Esophagus (tissue), 2 donors: ENCODE results near the gene OASL. TPM values are rescaled to one million over a fixed set of nuclear protein-coding genes. Genes with fewer than 3 reads are reported as not detected.

Experiments
- H3K27ac ChIP-seq, 2 donors: one replicate each; pipeline ENCODE4 v1.5.1; 2013; ENCODE audit warnings: low read depth in 2 of 2, mild to moderate bottlenecking in 2 of 2, inconsistent platforms in 1 of 2, low read length in 1 of 2, moderate library complexity in 1 of 2
- H3K27me3 ChIP-seq, 2 donors: one replicate each; pipeline ENCODE4 v1.6.1; 2013; ENCODE audit warnings: low read length in 2 of 2, control low read depth in 1 of 2, mild to moderate bottlenecking in 1 of 2; ENCODE audit not compliant: insufficient read depth in 2 of 2, control insufficient read depth in 1 of 2
- H3K36me3 ChIP-seq, 2 donors: one replicate each; pipeline ENCODE4 v1.6.1; 2013; ENCODE audit warnings: low read length in 1 of 2; ENCODE audit not compliant: control insufficient read depth in 2 of 2, insufficient read depth in 2 of 2
- H3K4me1 ChIP-seq, 2 donors: one replicate each; pipeline ENCODE4 v1.6.1; 2013; ENCODE audit warnings: low read length in 1 of 2; ENCODE audit not compliant: control insufficient read depth in 2 of 2, insufficient read depth in 2 of 2
- H3K4me3 ChIP-seq, 2 donors: one replicate each; pipeline ENCODE4 v1.5.1; 2013; ENCODE audit warnings: low read length in 2 of 2, mild to moderate bottlenecking in 2 of 2, low read depth in 1 of 2, moderate library complexity in 1 of 2
- H3K9me3 ChIP-seq, 2 donors: one replicate each; pipeline ENCODE4 v1.6.1; 2013; ENCODE audit warnings: mild to moderate bottlenecking in 2 of 2, low read depth in 1 of 2, low read length in 1 of 2, moderate library complexity in 1 of 2; ENCODE audit not compliant: control insufficient read depth in 2 of 2, insufficient read depth in 1 of 2
- WGBS, 2 donors: extraction: QIAGEN DNeasy Blood & Tissue Kit; methylation state at CpG; one replicate each; pipeline ENCODE4 v1.1.7; 2013; 5-methylcytosine and 5-hydroxymethylcytosine counted together
- polyA plus RNA-seq, 2 donors: library from polyadenylated mRNA; stranded (reverse); fragments of 200-250 nt; gene quantifications; one replicate each; pipeline ENCODE4 v1.2.3, GENCODE V29; 2013
- donor health status: healthy with polysubstance abuse.
- donor health status: Bipolar disorder and iron deficiency.

Gene OASL
- polyA plus RNA-seq, 2 donors: 0.90 to 1.9 TPM

DNA sequence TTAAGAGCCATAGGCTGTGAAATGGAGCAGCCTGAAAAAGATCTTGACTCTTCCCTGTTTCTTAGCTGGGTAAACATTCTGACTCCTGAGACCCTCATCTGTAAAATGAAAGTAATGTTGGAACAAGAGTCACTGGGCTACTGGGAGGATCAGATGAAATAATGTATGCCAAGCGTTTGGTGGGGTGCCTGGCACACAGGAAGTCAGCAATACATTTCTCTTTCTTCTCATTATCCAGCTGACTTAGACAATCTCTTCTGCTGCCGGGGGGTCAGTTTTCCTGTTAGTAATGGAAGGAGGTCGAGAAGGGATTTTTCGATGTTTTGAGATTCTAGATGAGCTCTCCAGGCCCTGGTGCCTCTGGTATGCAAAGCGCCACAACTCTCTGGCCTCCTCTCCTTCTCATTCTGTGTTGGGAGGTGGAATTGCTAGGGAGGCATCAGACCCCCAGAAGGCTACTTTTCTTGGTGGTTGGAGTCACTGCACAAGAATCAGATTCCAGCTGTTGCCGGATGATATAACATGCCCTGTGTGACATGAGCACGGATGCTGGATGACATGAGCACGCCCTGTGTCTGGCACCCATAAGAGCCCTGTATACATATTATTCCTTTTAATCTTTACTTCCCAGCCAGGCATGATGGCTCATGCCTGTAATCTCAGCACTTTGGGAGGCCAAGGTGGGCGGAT, 4.3 kb downstream of the OASL start:
- 76 to 81% methylated on average over 9 of the region's 9 CpGs for WGBS, 2 donors
- Histone ChIP-seq H3K27me3 (no peaks in the 10 kb centered on the region), H3K36me3 (no peaks in the 10 kb centered on the region), H3K9me3 (no peaks in the 10 kb centered on the region), H3K4me1 (peaks cover 0 to 9% of the 10 kb centered on the region in 2 donors), H3K27ac (peak overlapping the region in 1 of 2 donors; percentile 67), H3K4me3 (no peak overlapping the region)

GRCh38 chr12:121033625-121034349, 5.3 kb downstream of the OASL start:
- Histone ChIP-seq H3K36me3 (no peaks in the 10 kb centered on the region), H3K9me3 (no peaks in the 10 kb centered on the region), H3K27ac (peak overlapping the region; percentile 23 to 73), H3K4me3 (no peak overlapping the region), H3K4me1 (peaks cover 0 to 9% of the 10 kb centered on the region in 2 donors), H3K27me3 (no peaks in the 10 kb centered on the region)
- WGBS, 2 donors: 71 to 76% methylated on average over 10 of the region's 10 CpGs

- Histone ChIP-seq H3K27me3 (no peaks in the 10 kb centered on the region), H3K4me1 (peaks cover 0 to 6% of the 10 kb centered on the region in 2 donors), H3K4me3 (no peak overlapping the region), H3K27ac (no peak overlapping the region), H3K9me3 (no peaks in the 10 kb centered on the region), H3K36me3 (peaks cover 0 to 3% of the 10 kb centered on the region in 2 donors)
- 71 to 73% methylated on average over 10 of the region's 10 CpGs for WGBS, 2 donors
Observed at GRCh38 chr12:121030576-121031212, 8.4 kb downstream of the OASL start.

DNA sequence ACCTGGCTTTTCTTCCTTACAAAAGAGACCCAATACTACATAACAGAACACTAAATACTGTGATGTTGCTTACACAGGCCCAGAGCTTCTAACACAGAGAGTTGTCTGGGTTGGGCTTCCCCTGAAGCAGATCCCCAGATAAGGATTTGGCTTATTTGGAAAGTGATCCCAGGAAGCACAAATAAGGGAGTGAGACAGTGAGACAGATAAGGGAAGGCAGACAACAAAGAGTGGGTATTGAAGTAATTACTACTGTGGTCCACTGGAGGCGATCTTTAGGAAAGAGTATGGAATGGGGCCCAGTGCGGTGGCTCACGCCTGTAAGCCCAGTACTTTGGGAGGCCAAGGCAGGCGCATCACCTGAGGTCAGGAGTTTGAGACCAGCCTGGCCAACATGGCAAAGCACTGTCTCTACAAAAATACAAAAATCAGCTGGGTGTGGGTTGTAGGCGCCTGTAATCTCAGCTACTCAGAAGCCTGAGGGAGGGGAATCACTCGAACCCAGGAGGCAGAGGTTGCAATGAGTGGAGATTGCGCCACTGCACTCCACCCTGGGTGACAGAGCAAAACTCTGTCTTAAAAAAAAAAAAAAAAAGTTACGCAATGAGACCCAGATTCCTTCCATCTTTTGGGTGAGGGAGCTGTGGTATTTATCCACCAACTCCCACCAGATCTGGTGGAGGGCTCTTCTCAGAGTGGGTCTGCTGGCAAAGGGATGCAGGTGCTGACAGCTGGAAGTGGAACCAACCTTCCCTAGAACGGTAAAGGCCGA, 12.6 kb downstream of the OASL start:
- Histone ChIP-seq H3K4me1 (no peaks in the 10 kb centered on the region), H3K27ac (no peak overlapping the region), H3K9me3 (no peaks in the 10 kb centered on the region), H3K4me3 (no peak overlapping the region), H3K36me3 (peaks cover 0 to 3% of the 10 kb centered on the region in 2 donors), H3K27me3 (no peaks in the 10 kb centered on the region)
- 81 to 89% methylated on average over 10 of the region's 10 CpGs for WGBS, 2 donors

DNA sequence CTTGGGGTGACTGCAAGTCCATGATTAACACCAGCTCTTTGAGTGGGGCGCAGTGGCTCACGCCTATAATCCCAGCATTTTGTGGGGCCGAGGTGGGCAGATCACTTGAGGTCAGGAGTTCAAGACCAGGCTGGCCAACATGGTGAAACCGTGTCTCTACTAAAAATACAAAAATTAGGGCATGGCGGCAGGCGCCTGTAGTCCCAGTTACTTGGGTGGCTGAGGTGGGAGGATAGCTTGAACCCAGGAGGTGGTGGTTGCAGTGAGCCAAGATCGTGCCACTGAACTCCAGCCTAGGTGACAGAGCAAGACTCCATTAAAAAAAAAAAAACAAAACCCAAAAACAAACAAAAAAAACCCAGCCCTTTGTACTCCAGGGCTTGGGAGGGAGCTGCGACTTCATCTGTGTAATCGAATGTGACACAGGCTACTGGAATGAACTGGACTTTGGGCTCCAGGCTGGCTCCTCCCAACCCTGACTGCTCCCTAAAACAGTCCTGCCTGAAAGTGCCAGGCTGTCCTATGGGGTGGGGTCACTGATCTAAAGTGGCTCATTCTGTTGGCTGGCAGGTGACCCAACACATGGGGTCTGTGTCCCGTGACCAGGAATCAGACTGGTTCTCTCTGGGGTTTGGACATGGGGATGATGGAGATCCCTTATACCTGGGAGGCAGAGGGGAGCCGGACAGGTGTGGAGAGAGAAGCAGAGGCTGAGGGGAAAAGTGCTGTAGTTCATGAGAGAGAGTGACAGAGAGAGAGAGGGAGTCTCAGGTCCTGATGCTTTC, 13.4 kb downstream of the OASL start:
- Histone ChIP-seq H3K4me3 (no peak overlapping the region), H3K36me3 (peaks cover 0 to 3% of the 10 kb centered on the region in 2 donors), H3K9me3 (no peaks in the 10 kb centered on the region), H3K4me1 (no peaks in the 10 kb centered on the region), H3K27ac (no peak overlapping the region), H3K27me3 (no peaks in the 10 kb centered on the region)
- 81 to 88% methylated on average over 11 of the region's 11 CpGs for WGBS, 2 donors

- Histone ChIP-seq H3K4me1 (no peaks in the 10 kb centered on the region), H3K4me3 (no peak overlapping the region), H3K27ac (no peak overlapping the region), H3K9me3 (no peaks in the 10 kb centered on the region), H3K36me3 (peaks cover 0 to 3% of the 10 kb centered on the region in 2 donors), H3K27me3 (no peaks in the 10 kb centered on the region)
- 66 to 74% methylated on average over 8 of the region's 8 CpGs for WGBS, 2 donors
Observed at GRCh38 chr12:121023799-121024198, 15.2 kb downstream of the OASL start.

DNA sequence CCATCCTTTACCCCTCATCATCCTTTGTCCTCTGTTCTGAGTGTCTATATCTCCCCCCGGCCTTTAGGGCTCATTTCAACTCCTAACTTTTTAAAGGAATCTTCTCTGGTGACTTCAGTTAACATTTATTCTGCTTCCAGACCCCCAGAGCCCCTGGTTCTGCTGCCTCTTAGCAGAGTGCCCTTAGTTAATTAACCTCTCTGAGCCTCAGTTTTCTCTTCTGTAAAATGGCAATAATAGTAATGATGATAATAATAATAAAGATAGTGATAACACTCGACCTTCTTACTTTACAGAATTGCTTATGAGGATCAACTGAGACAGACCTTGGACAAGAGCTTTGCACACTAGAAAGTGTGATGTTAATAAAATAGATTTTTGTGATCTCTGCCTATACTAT, 16.3 kb downstream of the OASL start:
- no peak overlapping the region for H3K4me3 ChIP-seq
- no peaks in the 10 kb centered on the region for H3K9me3 ChIP-seq
- no peaks in the 10 kb centered on the region for H3K4me1 ChIP-seq
- H3K27ac ChIP-seq: no peak overlapping the region
- WGBS, 2 donors: 60 to 63% methylated on average over 2 of the region's 2 CpGs
- peaks cover 0 to 3% of the 10 kb centered on the region in 2 donors for H3K36me3 ChIP-seq
- H3K27me3 ChIP-seq: no peaks in the 10 kb centered on the region

DNA sequence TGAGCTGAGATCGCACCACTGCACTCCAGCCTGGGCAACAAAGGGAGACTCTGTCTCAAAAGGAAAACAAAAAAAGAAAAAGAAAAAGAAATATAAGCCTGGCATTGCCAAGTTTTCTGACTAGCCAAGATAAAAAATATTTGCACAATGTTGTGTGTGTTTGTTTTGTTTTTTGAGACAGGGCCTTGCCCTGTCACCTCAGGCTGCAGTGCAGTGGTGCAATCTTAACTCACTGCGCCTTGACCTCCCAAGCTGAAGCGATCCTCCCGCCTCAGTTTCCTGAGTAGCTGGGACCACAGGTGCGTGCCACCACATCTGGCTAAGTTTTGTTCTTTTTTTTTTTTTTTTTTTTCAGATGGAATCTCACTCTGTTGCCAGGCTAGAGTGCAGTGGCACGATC, 17.3 kb downstream of the OASL start:
- Histone ChIP-seq H3K27me3 (no peaks in the 10 kb centered on the region), H3K9me3 (no peaks in the 10 kb centered on the region), H3K27ac (no peak overlapping the region), H3K36me3 (no peaks in the 10 kb centered on the region), H3K4me1 (no peaks in the 10 kb centered on the region), H3K4me3 (no peak overlapping the region)
- 85 to 92% methylated on average over 6 of the region's 6 CpGs for WGBS, 2 donors
